HG02885 (cell line): Measurements from ENCODE around the gene PPP1R10.
"Not testable (repeated sequence)": the region's sequence is repeated elsewhere in the genome, so short reads cannot be mapped to it uniquely, and the experiment has no call there.

Experiments
- ATAC-seq: cut with Tn5 transposase; IDR thresholded peaks from one replicate; pipeline ENCODE4 v1.9.1; 2021; ENCODE audit warnings: mild to moderate bottlenecking; ENCODE audit not compliant: unreplicated experiment, poor library complexity

PPP1R10 gene

GRCh38 chr6:30600451-30600961 is 16.5 kb downstream of the PPP1R10 start:
- no peak for ATAC-seq

GRCh38 chr6:30599625-30600324 is 17.3 kb downstream of the PPP1R10 start:
- no peak for ATAC-seq

- ATAC-seq, result no peak
Observed at GRCh38 chr6:30598912-30599624, 18.0 kb downstream of the PPP1R10 start.

GRCh38 chr6:30597315-30598144 is 19.5 kb downstream of the PPP1R10 start:
- ATAC-seq, result not testable (repeated sequence)

GRCh38 chr6:30592287-30592686 is 24.8 kb downstream of the PPP1R10 start:
- ATAC-seq, result no peak

GRCh38 chr6:30591008-30591407 is 26.0 kb downstream of the PPP1R10 start:
- ATAC-seq, result no peak

- ATAC-seq, result no peak
Observed at GRCh38 chr6:30590509-30590908, 26.5 kb downstream of the PPP1R10 start.

- ATAC-seq, result no peak
Observed at GRCh38 chr6:30589754-30590358, 27.2 kb downstream of the PPP1R10 start.

GRCh38 chr6:30583921-30584320 is 33.1 kb downstream of the PPP1R10 start:
- ATAC-seq, result no peak

GRCh38 chr6:30578051-30578450 is 39.0 kb downstream of the PPP1R10 start:
- ATAC-seq, result no peak

- no peak for ATAC-seq
Observed at GRCh38 chr6:30573113-30573512, 43.9 kb downstream of the PPP1R10 start.

GRCh38 chr6:30572148-30572547 is 44.9 kb downstream of the PPP1R10 start:
- ATAC-seq, result no peak

- ATAC-seq, result no peak
Observed at GRCh38 chr6:30571762-30572082, 45.3 kb downstream of the PPP1R10 start.

- ATAC-seq, result peak; percentile 95
Observed at GRCh38 chr6:30571075-30571761, 45.8 kb downstream of the PPP1R10 start, which contains the start of gene ABCF1. Gene ABCF1, plus strand, starts transcription at chr6:30571442. Its CDS starts 46 bp downstream, at chr6:30571488.

- ATAC-seq, result peak; percentile 17
Observed at GRCh38 chr6:30570740-30571074, 46.3 kb downstream of the PPP1R10 start.

GRCh38 chr6:30570263-30570662 is 46.8 kb downstream of the PPP1R10 start:
- no peak for ATAC-seq

- no peak for ATAC-seq
Observed at GRCh38 chr6:30568245-30568644, 48.8 kb downstream of the PPP1R10 start.

- no peak for ATAC-seq
Observed at GRCh38 chr6:30565772-30566171, 51.3 kb downstream of the PPP1R10 start.

- no peak for ATAC-seq
Observed at GRCh38 chr6:30564114-30564513, 52.9 kb downstream of the PPP1R10 start.
